ENCODE data around the gene AKR1C4. TPM values are rescaled to one million over a fixed set of nuclear protein-coding genes. Genes with fewer than 3 reads are reported as not detected.

The AKR1C4 gene
- total RNA-seq, 1 donor from 2014 or later = not detected

GRCh38 chr10:5188358-5188757 is 8.3 kb upstream of the AKR1C4 start:
- peaks cover 12% of the 10 kb centered on the region for H3K4me1 Mint-ChIP-seq
- no peaks in the 10 kb centered on the region for H3K79me2 ChIP-seq (ENCODE audit: low read depth)
- H3K36me3 ChIP-seq = no peaks in the 10 kb centered on the region
- DNase-seq (ENCODE audit: low spot score) = peak; percentile 11
- H3K27ac Mint-ChIP-seq = no peak overlapping the region
- H3K4me3 Mint-ChIP-seq = no peak overlapping the region
- H3F3A ChIP-seq (ENCODE audit: low read depth) = peaks cover 4% of the 10 kb centered on the region
- H3K27ac ChIP-seq = no peak overlapping the region
- H2AFZ ChIP-seq (replicated peaks) = no peak overlapping the region
- H3K36me3 Mint-ChIP-seq = no peaks in the 10 kb centered on the region
- TF ChIP-seq CTCF (IDR thresholded peaks at IDR 0.05) (no peak), EZH2phosphoT487 (IDR thresholded peaks at IDR 0.05) (no peak), EZH2 (IDR thresholded peaks at IDR 0.05) (no peak)
- H3K27me3 ChIP-seq = no peaks in the 10 kb centered on the region
- H3K9ac ChIP-seq = no peak overlapping the region
- H3K27me3 Mint-ChIP-seq (ENCODE audit: insufficient read depth, low read depth) = peaks cover 3% of the 10 kb centered on the region
- no peaks in the 10 kb centered on the region for H4K20me1 ChIP-seq (ENCODE audit: low read depth)
- H3K9me3 ChIP-seq (ENCODE audit: low read depth) = no peaks in the 10 kb centered on the region
- H3K4me1 ChIP-seq = peaks cover 25% of the 10 kb centered on the region
- H3K4me3 ChIP-seq = no peak overlapping the region
- peaks cover 2% of the 10 kb centered on the region for H3K9me3 Mint-ChIP-seq
- H3K4me2 ChIP-seq = no peak overlapping the region

GRCh38 chr10:5194431-5194830 is 2.2 kb upstream of the AKR1C4 start:
- TF ChIP-seq CTCF (IDR thresholded peaks at IDR 0.05) (no peak), EZH2 (IDR thresholded peaks at IDR 0.05) (no peak), EZH2phosphoT487 (IDR thresholded peaks at IDR 0.05) (no peak)
- Histone ChIP-seq H3K27me3 (no peaks in the 10 kb centered on the region), H2AFZ (replicated peaks) (no peak overlapping the region), H3K9me3 (ENCODE audit: low read depth) (no peaks in the 10 kb centered on the region), H4K20me1 (ENCODE audit: low read depth) (no peaks in the 10 kb centered on the region), H3K9ac (no peak overlapping the region), H3K4me1 (no peaks in the 10 kb centered on the region), H3K4me3 (no peak overlapping the region), H3K79me2 (ENCODE audit: low read depth) (no peaks in the 10 kb centered on the region), H3K36me3 (no peaks in the 10 kb centered on the region), H3F3A (ENCODE audit: low read depth) (no peaks in the 10 kb centered on the region), H3K27ac (no peak overlapping the region), H3K4me2 (no peak overlapping the region)
- H3K27me3 Mint-ChIP-seq (ENCODE audit: insufficient read depth, low read depth) = no peaks in the 10 kb centered on the region
- DNase-seq (ENCODE audit: low spot score) = no peak
- no peaks in the 10 kb centered on the region for H3K36me3 Mint-ChIP-seq
- H3K4me3 Mint-ChIP-seq = no peak overlapping the region
- H3K27ac Mint-ChIP-seq = no peak overlapping the region
- H3K9me3 Mint-ChIP-seq = no peaks in the 10 kb centered on the region
- H3K4me1 Mint-ChIP-seq = no peaks in the 10 kb centered on the region

GRCh38 chr10:5195727-5196374 is 786 bp upstream of the AKR1C4 start:
- no peak overlapping the region for H3K4me2 ChIP-seq
- no peak overlapping the region for H3K4me3 ChIP-seq
- H2AFZ ChIP-seq (replicated peaks) = no peak overlapping the region
- Mint-ChIP-seq H3K4me3 (no peak overlapping the region), H3K9me3 (no peaks in the 10 kb centered on the region), H3K27ac (no peak overlapping the region), H3K27me3 (ENCODE audit: insufficient read depth, low read depth) (no peaks in the 10 kb centered on the region), H3K4me1 (no peaks in the 10 kb centered on the region), H3K36me3 (no peaks in the 10 kb centered on the region)
- H3K4me1 ChIP-seq = no peaks in the 10 kb centered on the region
- no peak for DNase-seq (ENCODE audit: low spot score)
- no peak overlapping the region for H3K27ac ChIP-seq
- H3K79me2 ChIP-seq (ENCODE audit: low read depth) = no peaks in the 10 kb centered on the region
- H3K9ac ChIP-seq = no peak overlapping the region
- H4K20me1 ChIP-seq (ENCODE audit: low read depth) = no peaks in the 10 kb centered on the region
- no peaks in the 10 kb centered on the region for H3K36me3 ChIP-seq
- no peaks in the 10 kb centered on the region for H3K27me3 ChIP-seq
- H3F3A ChIP-seq (ENCODE audit: low read depth) = no peaks in the 10 kb centered on the region
- no peaks in the 10 kb centered on the region for H3K9me3 ChIP-seq (ENCODE audit: low read depth)
- TF ChIP-seq EZH2phosphoT487 (IDR thresholded peaks at IDR 0.05) = no peak
- no peak for TF ChIP-seq CTCF (IDR thresholded peaks at IDR 0.05)
- TF ChIP-seq EZH2 (IDR thresholded peaks at IDR 0.05) = no peak
